GM12801 (cell line): ENCODE measurements around the gene VAX1.

Experiments
- CTCF ChIP-seq: IDR thresholded peaks from one replicate; pipeline ENCODE4 v1.5.1; 2011; ENCODE audit warnings: control low read depth; ENCODE audit not compliant: insufficient read length; ENCODE audit errors: extremely low read depth

VAX1 gene

GRCh38 chr10:117166418-117167345 is 28.6 kb upstream of the VAX1 start:
- TF ChIP-seq CTCF, result no peak

DNA sequence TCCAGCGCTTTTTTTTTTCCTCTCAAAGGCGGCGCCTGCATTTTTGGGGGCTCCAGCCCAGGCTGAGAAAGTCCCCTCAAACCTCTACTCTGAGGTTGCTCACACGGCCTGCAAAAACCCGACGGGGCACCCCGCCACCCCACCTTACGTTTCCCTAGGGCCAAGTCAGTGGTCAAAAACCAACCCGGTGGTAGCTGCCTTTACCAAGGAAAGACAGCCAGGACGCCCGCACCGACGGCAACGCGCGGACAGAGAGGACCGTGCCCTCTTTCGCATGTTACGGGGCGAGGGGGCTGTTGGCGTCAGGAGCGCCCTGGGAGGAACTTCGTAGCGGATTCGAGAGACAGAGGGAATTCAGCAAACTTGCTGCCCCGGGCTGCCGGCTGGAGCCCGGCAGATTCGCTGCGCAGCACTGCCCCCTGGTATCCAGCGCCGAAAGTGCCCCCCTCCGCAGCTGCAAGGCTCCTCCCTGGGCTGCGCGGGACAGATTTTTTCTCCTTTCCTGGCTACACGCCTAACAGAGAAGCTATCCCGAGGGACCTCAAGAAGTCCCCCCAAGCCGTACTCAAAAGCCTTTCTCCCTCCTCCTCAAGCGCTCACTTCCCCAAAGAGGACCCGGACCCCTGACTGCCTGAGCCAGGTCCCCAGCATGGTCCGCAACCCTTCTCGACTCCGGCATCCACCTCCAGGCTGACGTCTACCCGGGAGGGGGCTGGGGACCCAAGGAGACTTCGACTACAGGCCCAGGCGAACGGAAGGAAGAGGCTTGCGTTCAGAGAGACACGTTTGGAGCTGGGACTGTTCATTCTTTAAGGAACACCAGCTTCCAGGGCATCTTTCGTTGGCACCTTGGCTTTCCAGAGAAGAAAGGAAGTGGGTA is 27.7 kb upstream of the VAX1 start:
- TF ChIP-seq CTCF, result no peak

DNA sequence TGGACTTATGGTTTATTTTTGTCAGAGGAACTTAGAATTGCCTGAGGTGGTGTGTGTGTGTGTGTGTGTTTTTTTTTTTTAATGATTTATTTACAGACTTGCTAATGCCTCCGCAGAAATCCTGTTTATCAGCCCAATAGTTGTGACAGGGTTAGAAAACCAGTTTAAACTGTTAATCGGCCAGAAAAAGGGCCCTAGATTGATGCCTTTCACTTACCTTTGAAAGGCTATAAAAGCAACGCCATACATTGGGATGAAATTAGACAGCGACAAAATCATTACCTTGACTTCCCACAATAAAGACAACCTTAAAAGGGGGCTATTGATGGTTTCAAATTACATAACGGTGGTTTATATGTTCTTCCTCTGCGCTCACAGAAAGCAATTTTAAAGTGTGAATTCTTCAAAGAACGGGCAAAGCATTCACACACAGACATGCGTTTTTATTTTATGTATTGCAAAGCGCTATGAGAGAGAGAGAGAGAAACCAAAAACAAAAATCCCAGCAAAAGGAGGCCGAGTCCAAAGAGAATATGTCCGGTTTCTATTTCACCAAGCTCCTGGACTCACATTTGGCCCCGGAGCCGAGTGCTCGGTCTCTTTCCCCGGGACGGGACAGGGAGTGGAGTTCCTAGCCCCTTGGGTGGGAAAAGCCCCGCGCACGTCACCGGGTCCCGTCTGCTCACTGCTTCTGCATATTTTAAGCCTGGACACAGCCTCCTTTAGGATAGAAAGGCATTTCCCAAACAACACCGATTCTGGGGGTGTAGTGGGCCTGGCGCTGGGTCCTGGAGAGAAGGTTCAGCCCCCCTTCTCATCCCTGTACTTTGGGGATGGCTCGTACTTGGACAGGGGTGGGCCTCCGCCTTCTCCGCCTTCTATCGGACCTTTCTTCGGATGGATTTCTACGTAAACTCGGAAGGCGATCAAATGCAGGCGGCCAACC is 26.8 kb upstream of the VAX1 start:
- no peak for TF ChIP-seq CTCF

DNA sequence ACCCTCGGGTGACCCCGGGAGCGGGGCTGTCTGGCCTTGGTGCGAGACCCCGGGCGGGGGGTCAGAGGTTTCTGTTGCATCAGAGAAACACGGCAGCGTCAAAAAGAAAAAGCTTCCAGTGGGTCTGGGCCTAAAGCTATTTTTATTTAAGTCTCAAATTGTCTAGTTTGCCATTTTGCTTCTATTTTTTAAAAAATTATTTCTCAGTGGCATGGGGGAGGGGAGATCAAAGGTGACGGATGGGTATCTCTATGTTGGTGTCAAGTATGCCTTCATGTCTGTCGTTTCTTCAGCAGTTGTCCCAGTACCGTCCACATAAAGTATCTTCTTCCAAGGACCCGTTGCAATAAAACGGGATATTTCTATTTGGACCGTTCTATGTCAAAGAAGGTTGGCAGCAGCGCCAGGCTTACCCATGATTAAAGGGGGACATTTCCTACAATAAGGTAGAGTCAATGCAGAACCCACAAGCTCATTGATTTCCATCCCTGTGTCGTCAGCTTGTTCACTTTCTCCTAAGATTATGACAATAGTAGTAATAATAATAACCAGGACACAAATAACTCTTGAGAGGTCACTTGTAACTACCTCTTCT is 26.0 kb upstream of the VAX1 start:
- TF ChIP-seq CTCF, result no peak

- no peak for TF ChIP-seq CTCF
Observed at GRCh38 chr10:117163061-117163953, 25.2 kb upstream of the VAX1 start.
